Ovary (tissue), 9 donors: ENCODE measurements around the gene AP2A2. TPM values are rescaled to one million over a fixed set of nuclear protein-coding genes. Genes with fewer than 3 reads are reported as not detected.
"Not testable (repeated sequence)": the region's sequence is repeated elsewhere in the genome, so short reads cannot be mapped to it uniquely, and the experiment has no call there.

ENCODE experiments used
- DNase-seq, 5 donors: peaks; one replicate each; pipeline ENCODE4 v3.0.0-alpha.2; 2019 to 2020
- H3K27ac ChIP-seq, 2 donors: fragments of 200-600 bp; one replicate each; pipeline versions ENCODE4 v1.5.1 to v1.8.0; 2019 to 2022
- H3K27me3 ChIP-seq: fragments of 200-600 bp; one replicate; pipeline ENCODE4 v1.8.0; 2022
- H3K36me3 ChIP-seq: fragments of 200-600 bp; sonication (generic); one replicate; pipeline ENCODE4 v1.5.1; 2019
- H3K4me1 ChIP-seq: one replicate; pipeline ENCODE4 v1.8.1; 2013; ENCODE audit warnings: mild to moderate bottlenecking, moderate library complexity; ENCODE audit not compliant: insufficient read depth
- H3K4me3 ChIP-seq: fragments of 200-600 bp; sonication (generic); one replicate; pipeline ENCODE4 v1.5.1; 2017
- H3K9me3 ChIP-seq, 2 donors: fragments of 200-600 bp in 1 of 2; sonication (generic) in 1 of 2; one replicate each; pipeline versions ENCODE4 v1.5.1 to v1.8.1; 2013 to 2019; ENCODE audit warnings: mild to moderate bottlenecking in 1 of 2, moderate library complexity in 1 of 2
- CTCF ChIP-seq, 3 donors: fragments of 450-650 bp in 2 of 3; fragments of 200-600 bp in 1 of 3; IDR thresholded peaks; one replicate each; pipeline versions ENCODE4 v1.5.1 to v1.8.0; 2016 to 2022; ENCODE audit warnings: antibody characterized with exemption in 3 of 3, mild to moderate bottlenecking in 1 of 3
- EP300 ChIP-seq: sonication (generic); formaldehyde crosslinking; IDR thresholded peaks from one replicate; pipeline ENCODE4 v1.6.1; 2017; ENCODE audit warnings: antibody characterized with exemption
- POLR2A ChIP-seq: fragments of 450-650 bp; IDR thresholded peaks from one replicate; pipeline ENCODE4 v1.6.1; 2017; ENCODE audit warnings: antibody characterized with exemption, mild to moderate bottlenecking, moderate library complexity
- WGBS, 3 donors: extraction: QIAGEN DNeasy Blood & Tissue Kit in 1 of 3; methylation state at CpG; one replicate each; pipeline versions ENCODE4 v1.1.5 to v1.1.7; 2013 to 2017; 5-methylcytosine and 5-hydroxymethylcytosine counted together
- intact Hi-C, 4 donors: fragments of 100-400 bp; cut with DNase I; formaldehyde crosslinking; loops; one replicate each; pipeline versions ENCODE4 v1.11.0 to v1.15.1; 2022 to 2023
- polyA plus RNA-seq, 2 donors: library from polyadenylated mRNA; stranded (reverse); fragments of 200-250 nt in 1 of 2; fragments of 350-450 nt in 1 of 2; fragmentation: Illumina TruSeq in 1 of 2; extraction: RNeasy Lipid Tissue Mini Kit (QIAGEN cat#74804) in 1 of 2; gene quantifications; one replicate each; pipeline ENCODE4 v1.2.3, GENCODE V29; 2013 to 2014
- total RNA-seq, 7 donors: library from RNA; depleted of rRNA in 2 of 7; stranded (reverse); fragments of >200 nt in 2 of 7; fragmentation: NEBNext Ultra II Directional in 3 of 7; extraction: Animal tissue kit (Norgen Biotek cat#: 25700) in 3 of 7; gene quantifications; one replicate each; pipeline versions ENCODE4 v1.1.0 to v1.2.4, GENCODE V29; 2016 to 2023
- donor health status: DM: no; HTN: no; CAD: no; lungs with moderate emphysema.
- donor health status: DM: no; HTN: no; CAD: no.
- donor health status: Bipolar disorder and iron deficiency.
- donor health status: DM: yes; HTN: yes; CAD: no.
- donor health status: DM: no; HTN: no; CAD: no.
- donor health status: DM: yes; HTN: yes; CAD: no.

AP2A2 gene
- total and polyA plus RNA-seq, 9 donors, result 27.7 to 151 (median 54.0) TPM

GRCh38 chr11:971092-971690 lies 45.5 kb downstream of the AP2A2 start:
- H3K9me3 ChIP-seq, result no peaks in the 10 kb centered on the region
- TF ChIP-seq POLR2A (no peak), CTCF (IDR thresholded peaks at IDR 0.05) (no peak), EP300 (no peak)
- H3K27me3 ChIP-seq, result no peaks in the 10 kb centered on the region
- no peaks in the 10 kb centered on the region for H3K36me3 ChIP-seq
- WGBS, 3 donors, result 59 to 72% (median 72%) methylated on average over 12 of the region's 12 CpGs
- H3K4me3 ChIP-seq, result no peak overlapping the region
- peaks cover 1% of the 10 kb centered on the region for H3K4me1 ChIP-seq
- no peak for DNase-seq
- intact Hi-C loops, result no loop called here
- H3K27ac ChIP-seq, result no peak overlapping the region

- DNase-seq, result no peak
- intact Hi-C loops, result no loop called here
- Histone ChIP-seq H3K9me3 (no peaks in the 10 kb centered on the region), H3K4me3 (no peak overlapping the region), H3K36me3 (no peaks in the 10 kb centered on the region), H3K27ac (no peak overlapping the region), H3K4me1 (no peaks in the 10 kb centered on the region), H3K27me3 (no peaks in the 10 kb centered on the region)
- TF ChIP-seq CTCF (IDR thresholded peaks at IDR 0.05) (no peak), POLR2A (no peak), EP300 (no peak)
- WGBS, 3 donors, result 88 to 92% (median 91%) methylated on average over 31 of the region's 31 CpGs
Measured at GRCh38 chr11:971731-972365, 46.2 kb downstream of the AP2A2 start.

- H3K36me3 ChIP-seq, result no peaks in the 10 kb centered on the region
- H3K27me3 ChIP-seq, result no peaks in the 10 kb centered on the region
- TF ChIP-seq CTCF (IDR thresholded peaks at IDR 0.05) (no peak), EP300 (no peak), POLR2A (no peak)
Measured at GRCh38 chr11:972523-973211, 47.0 kb downstream of the AP2A2 start.

GRCh38 chr11:973237-973636 lies 47.6 kb downstream of the AP2A2 start:
- Histone ChIP-seq H3K27ac (no peak overlapping the region), H3K27me3 (no peaks in the 10 kb centered on the region), H3K9me3 (no peaks in the 10 kb centered on the region), H3K36me3 (no peaks in the 10 kb centered on the region), H3K4me1 (no peaks in the 10 kb centered on the region), H3K4me3 (no peak overlapping the region)
- intact Hi-C loops, result no loop called here
- no peak for DNase-seq
- WGBS, 3 donors, result 86 to 93% (median 93%) methylated on average over 11 of the region's 11 CpGs
- TF ChIP-seq POLR2A (no peak), EP300 (no peak), CTCF (IDR thresholded peaks at IDR 0.05) (no peak)

More at GRCh38 chr11:972523-973211, 47.0 kb downstream of the AP2A2 start:
- Histone ChIP-seq H3K27ac (no peak overlapping the region), H3K9me3 (no peaks in the 10 kb centered on the region), H3K4me3 (no peak overlapping the region), H3K4me1 (no peaks in the 10 kb centered on the region)
- intact Hi-C loops, result no loop called here
- 92 to 95% (median 93%) methylated on average over 26 of the region's 26 CpGs for WGBS, 3 donors
- DNase-seq, result no peak

GRCh38 chr11:975376-975775 lies 49.7 kb downstream of the AP2A2 start:
- H3K4me1 ChIP-seq, H3K27ac ChIP-seq, intact Hi-C loops, H3K9me3 ChIP-seq, H3K27me3 ChIP-seq, H3K36me3 ChIP-seq, H3K4me3 ChIP-seq, DNase-seq: not testable (repeated sequence)
- 81 to 92% (median 90%) methylated on average over 41 of the region's 41 CpGs for WGBS, 3 donors
